H1 (cell line): ENCODE measurements around the gene MEA1. TPM values are rescaled to one million over a fixed set of nuclear protein-coding genes. Genes with fewer than 3 reads are reported as not detected.

Source experiments
- CTCF ChIA-PET: fragments of 300-600 bp; sonication (Branson Sonifier 250); formaldehyde crosslinking; loops from one replicate; lab custom pipeline; 2021; ENCODE audit not compliant: partially characterized antibody; lab: Charles Lee
- POLR2A ChIA-PET: fragments of 300-600 bp; sonication (Branson Sonifier 250); formaldehyde crosslinking; loops from one replicate; lab custom pipeline; 2021; ENCODE audit warnings: inconsistent platforms; ENCODE audit not compliant: partially characterized antibody; lab: Charles Lee
- DNase-seq, 2 experiments: peaks; one replicate each; pipeline versions ENCODE4 v3.0.0 to v3.0.0-alpha.2; 2010 to 2022; ENCODE audit warnings: low spot score in 2 of 2, low read depth in 1 of 2, mixed read lengths in 1 of 2
- FAIRE-seq: peaks from 2 replicates; lab custom pipeline; 2011; peaks lifted over from hg19 to GRCh38; lab: Jason Lieb, UNC
- H2AFZ ChIP-seq: 2 replicates; pipeline ENCODE4 v1.8.1; 2012; ENCODE audit warnings: low read length, inconsistent platforms
- H2AK5ac ChIP-seq: 2 replicates; pipeline ENCODE4 v1.6.1; 2013; ENCODE audit warnings: low read depth, low read length
- H2BK120ac ChIP-seq: replicated peaks from 2 replicates; pipeline ENCODE3; 2013; ENCODE audit warnings: low read depth, low read length, inconsistent platforms
- H2BK12ac ChIP-seq: 2 replicates; pipeline ENCODE4 v1.6.1; 2013; ENCODE audit warnings: low read depth, low read length
- H2BK15ac ChIP-seq: 2 replicates; pipeline ENCODE4 v1.6.1; 2013; ENCODE audit warnings: low read length
- H2BK20ac ChIP-seq: 2 replicates; pipeline ENCODE4 v1.6.1; 2013; ENCODE audit warnings: low read length
- H2BK5ac ChIP-seq: 2 replicates; pipeline ENCODE4 v1.6.1; 2013; ENCODE audit warnings: low read depth, low read length
- H3K14ac ChIP-seq: 2 replicates; pipeline ENCODE4 v1.6.1; 2013; ENCODE audit warnings: inconsistent platforms; ENCODE audit not compliant: insufficient read length
- H3K18ac ChIP-seq: 2 replicates; pipeline ENCODE4 v1.6.1; 2013; ENCODE audit warnings: low read length; ENCODE audit errors: extremely low read depth
- H3K23ac ChIP-seq: 2 replicates; pipeline ENCODE4 v1.6.1; 2013; ENCODE audit warnings: inconsistent platforms; ENCODE audit not compliant: insufficient read length
- H3K23me2 ChIP-seq: 2 replicates; pipeline ENCODE4 v1.6.1; 2013; ENCODE audit warnings: low read depth, low read length
- H3K27ac ChIP-seq: 2 replicates; pipeline ENCODE4 v1.6.1; 2011; ENCODE audit warnings: low read depth, low read length, inconsistent platforms
- H3K27me3 ChIP-seq, 4 experiments: replicated peaks in 1 of 4; 1 replicate in 1 of 4; 2 replicates in 3 of 4; pipeline versions ENCODE4 v1.6.1 to v1.8.1; 2011 to 2013; ENCODE audit warnings: low read length in 3 of 4, mild to moderate bottlenecking in 3 of 4, inconsistent platforms in 2 of 4, mixed read lengths in 2 of 4, moderate library complexity in 1 of 4; ENCODE audit not compliant: control insufficient read depth in 3 of 4, insufficient read depth in 3 of 4; ENCODE audit errors: extremely low read depth in 1 of 4
- H3K36me3 ChIP-seq, 4 experiments: 2 replicates each; pipeline versions ENCODE4 v1.6.1 to v1.8.1; 2011 to 2013; ENCODE audit warnings: mild to moderate bottlenecking in 4 of 4, low read length in 3 of 4, moderate library complexity in 2 of 4, control low read depth in 1 of 4, inconsistent platforms in 1 of 4; ENCODE audit not compliant: insufficient read depth in 4 of 4, control insufficient read depth in 2 of 4
- H3K4ac ChIP-seq: replicated peaks from 2 replicates; pipeline ENCODE3; 2013; ENCODE audit warnings: low read length, low read depth, mixed read lengths, inconsistent platforms; ENCODE audit not compliant: insufficient read length
- H3K4me1 ChIP-seq, 4 experiments: replicated peaks in 1 of 4; 1 replicate in 1 of 4; 2 replicates in 3 of 4; pipeline versions ENCODE4 v1.6.1 to v1.8.1; 2011 to 2013; ENCODE audit warnings: low read length in 3 of 4, inconsistent platforms in 2 of 4, mixed read lengths in 1 of 4; ENCODE audit not compliant: insufficient read depth in 4 of 4, control insufficient read depth in 3 of 4
- H3K4me2 ChIP-seq, 2 experiments: 2 replicates each; pipeline versions ENCODE4 v1.6.1 to v1.8.1; 2011 to 2013; ENCODE audit warnings: low read depth in 2 of 2, low read length in 2 of 2, control low read depth in 1 of 2, inconsistent platforms in 1 of 2, mild to moderate bottlenecking in 1 of 2; ENCODE audit not compliant: insufficient read depth in 1 of 2
- H3K4me3 ChIP-seq, 4 experiments: fragments of 200-600, 300-600 bp in 1 of 4; sonication (generic), shearing (Covaris generic), sonication (Bioruptor Twin) in 1 of 4; 2 replicates each; pipeline versions ENCODE4 v1.5.1 to v1.8.1; 2011 to 2016; ENCODE audit warnings: low read length in 4 of 4, low read depth in 3 of 4, control low read depth in 2 of 4, inconsistent platforms in 2 of 4, mild to moderate bottlenecking in 2 of 4, mixed read lengths in 1 of 4, moderate library complexity in 1 of 4; ENCODE audit not compliant: insufficient read depth in 2 of 4; ENCODE audit errors: extremely low read depth in 1 of 4
- H3K56ac ChIP-seq: replicated peaks from 2 replicates; pipeline ENCODE3; 2013; ENCODE audit warnings: low read depth, mild to moderate bottlenecking, mixed read lengths, low read length, inconsistent platforms; ENCODE audit not compliant: insufficient read length
- H3K79me1 ChIP-seq: 2 replicates; pipeline ENCODE4 v1.6.1; 2013; ENCODE audit warnings: low read depth, low read length, control low read depth
- H3K79me2 ChIP-seq, 2 experiments: 2 replicates each; pipeline versions ENCODE4 v1.6.1 to v1.8.1; 2012 to 2013; ENCODE audit warnings: low read length in 2 of 2, mild to moderate bottlenecking in 2 of 2, inconsistent platforms in 1 of 2; ENCODE audit not compliant: insufficient read depth in 2 of 2, control insufficient read depth in 1 of 2
- H3K9ac ChIP-seq, 4 experiments: replicated peaks in 1 of 4; 1 replicate in 1 of 4; 2 replicates in 3 of 4; pipeline versions ENCODE4 v1.6.1 to v1.8.1; 2011 to 2013; ENCODE audit warnings: low read depth in 3 of 4, low read length in 3 of 4, control low read depth in 2 of 4, mild to moderate bottlenecking in 2 of 4, moderate library complexity in 2 of 4, inconsistent platforms in 1 of 4; ENCODE audit errors: extremely low read depth in 1 of 4
- H3K9me3 ChIP-seq, 2 experiments: 2 replicates each; pipeline versions ENCODE4 v1.6.1 to v1.8.1; 2012 to 2013; ENCODE audit warnings: mild to moderate bottlenecking in 2 of 2, moderate library complexity in 2 of 2, control low read depth in 1 of 2, inconsistent platforms in 1 of 2, low read depth in 1 of 2, low read length in 1 of 2, mixed read lengths in 1 of 2; ENCODE audit not compliant: insufficient read depth in 2 of 2
- H4K20me1 ChIP-seq, 2 experiments: replicated peaks in 1 of 2; 2 replicates each; pipeline versions ENCODE3 to v1.8.1; 2011 to 2013; ENCODE audit warnings: inconsistent platforms in 2 of 2, low read length in 2 of 2, mild to moderate bottlenecking in 1 of 2; ENCODE audit not compliant: insufficient read depth in 2 of 2, control insufficient read depth in 1 of 2
- H4K5ac ChIP-seq: 2 replicates; pipeline ENCODE4 v1.6.1; 2013; ENCODE audit warnings: low read length, low read depth, mixed read lengths, inconsistent platforms; ENCODE audit not compliant: insufficient read length
- H4K8ac ChIP-seq: 2 replicates; pipeline ENCODE4 v1.8.0; 2013; ENCODE audit warnings: mild to moderate bottlenecking, moderate library complexity, low read length, inconsistent platforms; ENCODE audit not compliant: insufficient read depth; ENCODE audit errors: extremely low read depth
- H4K91ac ChIP-seq: replicated peaks from 2 replicates; pipeline ENCODE3; 2013; ENCODE audit warnings: low read length, mixed read lengths, inconsistent platforms; ENCODE audit not compliant: insufficient read length
- EGR1 ChIP-seq: IDR thresholded peaks from 2 replicates; pipeline ENCODE4 v1.6.1; 2011; ENCODE audit warnings: low read depth, low read length, borderline replicate concordance
- KDM4A ChIP-seq: IDR thresholded peaks from one replicate; pipeline ENCODE4 v1.7.1; 2012; ENCODE audit warnings: low read depth, mild to moderate bottlenecking, moderate library complexity, low read length, inconsistent platforms; ENCODE audit not compliant: severe bottlenecking
- NRF1 ChIP-seq: IDR thresholded peaks from 2 replicates; pipeline ENCODE4 v1.6.1; 2011; ENCODE audit warnings: mild to moderate bottlenecking, low read depth, low read length, improper control_type of control experiment
- PHF8 ChIP-seq: fragments of 200-600 bp; sonication (generic); conservative IDR thresholded peaks from 2 replicates; pipeline ENCODE4 v1.7.1; 2012; ENCODE audit warnings: low read depth, mild to moderate bottlenecking, inconsistent platforms, low read length, moderate library complexity
- SAP30 ChIP-seq: fragments of 300-600 bp; sonication (generic); IDR thresholded peaks from 2 replicates; pipeline ENCODE4 v1.7.1; 2012; ENCODE audit warnings: low read length, moderate library complexity, mild to moderate bottlenecking, inconsistent platforms; ENCODE audit not compliant: insufficient read depth, insufficient replicate concordance
- WGBS, 2 experiments: shearing (Covaris generic) in 1 of 2; methylation state at CpG; one replicate each; pipeline versions ENCODE4 v1.1.6 to v1.1.7; 2013 to 2015; ENCODE audit warnings: low lambda C conversion rate in 2 of 2, mixed read lengths in 2 of 2, inconsistent platforms in 1 of 2, low coverage in 1 of 2, missing lambda C conversion rate in 1 of 2; ENCODE audit not compliant: insufficient replicate concordance in 2 of 2, insufficient coverage in 1 of 2, insufficient read length in 1 of 2; ENCODE audit errors: extremely low coverage in 1 of 2, missing lambda C conversion rate in 1 of 2; 5-methylcytosine and 5-hydroxymethylcytosine counted together
- polyA plus RNA-seq, 7 experiments: library from polyadenylated mRNA; depleted of rRNA in 3 of 7; stranded (reverse) in 5 of 7; unstranded in 2 of 7; fragments of >200 nt in 5 of 7; fragments of 200-250 nt in 2 of 7; gene quantifications; 1 replicate in 5 of 7; 2 replicates in 1 of 7; 4 replicates in 1 of 7; pipeline versions ENCODE4 v1.2.1 to v1.2.3, GENCODE V29; 2011 to 2013; ENCODE audit warnings: missing spikeins in 2 of 7, mixed read lengths in 2 of 7
- total RNA-seq: library from RNA; stranded (reverse); fragmentation: NEBNext Ultra II Directional; extraction: Animal tissue kit (Norgen Biotek cat#: 25700); gene quantifications from 2 replicates; pipeline ENCODE4 v1.2.1, GENCODE V29; 2021

Gene MEA1
- total and polyA plus RNA-seq, 2 of the 8 experiments (the other 6 are each of a cell fraction or from before 2014, with no cell fraction given) = 94.2 to 96.4 TPM

DNA sequence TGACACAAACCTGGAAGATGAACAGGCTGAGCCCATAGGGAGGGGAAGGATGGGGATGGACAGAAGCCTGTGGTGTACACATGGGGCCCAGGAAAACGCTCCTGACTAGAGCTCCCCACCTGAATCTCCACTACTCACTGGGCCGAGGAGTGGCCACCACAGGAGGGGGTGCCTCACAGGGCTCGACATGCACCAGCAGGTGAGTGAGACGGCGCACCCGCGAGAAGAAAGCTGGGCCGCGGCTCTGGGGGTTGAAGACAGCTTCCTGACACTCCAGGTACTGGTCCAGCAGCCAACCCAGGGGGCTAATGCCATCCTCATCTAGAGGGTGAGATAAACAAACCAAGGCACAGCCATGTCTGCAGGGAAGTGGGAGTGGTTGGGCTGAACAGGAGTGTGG, 29.6 kb upstream of the MEA1 start:
- Histone ChIP-seq H3K14ac (no peak overlapping the region), H4K5ac (no peak overlapping the region), H3K36me3 (peaks cover 0 to 24% (median 5%) of the 10 kb centered on the region in 4 experiments; a peak in 4 of 8 replicates), H2BK20ac (no peak overlapping the region), H3K56ac (no peak overlapping the region), H3K27ac (no peak overlapping the region), H2AFZ (no peak overlapping the region), H3K79me1 (no peaks in the 10 kb centered on the region), H3K4me2 (no peak overlapping the region), H2BK15ac (no peak overlapping the region), H4K20me1 (peaks cover 4 to 7% of the 10 kb centered on the region in 2 experiments), H2BK5ac (no peak overlapping the region), H3K27me3 (no peaks in the 10 kb centered on the region), H3K9ac (no peak overlapping the region), H3K4me1 (no peaks in the 10 kb centered on the region; a peak in 1 of 7 replicates), H3K9me3 (no peaks in the 10 kb centered on the region), H3K23ac (no peak overlapping the region), H4K91ac (no peak overlapping the region), H3K23me2 (no peaks in the 10 kb centered on the region; the same call in 1 of the 2 replicates), H3K4ac (no peak overlapping the region), H3K4me3 (no peak overlapping the region), H3K18ac (no peak overlapping the region), H2AK5ac (no peak overlapping the region), H2BK12ac (no peak overlapping the region), H3K79me2 (no peaks in the 10 kb centered on the region), H4K8ac (no peak overlapping the region), H2BK120ac (no peak overlapping the region)
- POLR2A ChIA-PET = interaction anchor here (0.6 to 29.7 kb wide), 5 partner anchors 9 to 22 kb away, joined by 3 to 584 read pairs (median 4); partner anchors contain the start of genes CUL7, KLHDC3, MEA1 and RRP36
- WGBS, 2 experiments = 92% methylated on average over 9 of the region's 9 CpGs; no CpG with 5 or more reads in 1 of the 2 experiments
- CTCF ChIA-PET = interaction anchor here (0.8 kb wide), 1 partner anchor 15 kb away, joined by 3 read pairs; no protein-coding TSS in a partner anchor
- TF ChIP-seq KDM4A (no peak), NRF1 (no peak), EGR1 (no peak), SAP30 (no peak), PHF8 (no peak)
- DNase-seq (no peak), FAIRE-seq (no peak)
